Activated naive CD4-positive, alpha-beta T cell treated with anti-CD3 and anti-CD28 coated beads, Interleukin-2, amount 50 U/mL, for 16 hours (primary cell): Measurements from ENCODE around the gene FUNDC1.

Experiments
- DNase-seq: peaks from one replicate; pipeline ENCODE4 v3.0.0-alpha.2; 2020

The FUNDC1 gene

DNA sequence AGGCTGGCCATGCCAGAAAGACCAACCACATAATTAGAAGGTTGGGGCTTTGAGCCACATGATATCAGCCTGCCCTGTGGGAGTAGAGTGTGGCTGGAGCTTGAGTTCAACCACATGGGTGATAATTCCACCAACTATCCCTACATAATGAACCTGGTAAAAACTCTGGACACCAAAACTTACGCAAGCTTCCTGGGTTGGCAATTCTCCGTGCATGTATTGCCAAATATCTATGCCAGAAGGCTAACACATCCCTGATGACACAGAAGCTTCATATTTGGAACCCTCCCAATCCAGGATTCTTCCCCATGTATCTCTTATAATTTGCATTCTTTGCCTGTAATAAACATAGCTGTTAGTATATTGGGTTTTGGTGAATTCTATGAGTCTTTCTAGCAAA is 68.2 kb downstream of the FUNDC1 start:
- no peak for DNase-seq
